Measurements from ENCODE around the gene LRP1B.

LRP1B gene

DNA sequence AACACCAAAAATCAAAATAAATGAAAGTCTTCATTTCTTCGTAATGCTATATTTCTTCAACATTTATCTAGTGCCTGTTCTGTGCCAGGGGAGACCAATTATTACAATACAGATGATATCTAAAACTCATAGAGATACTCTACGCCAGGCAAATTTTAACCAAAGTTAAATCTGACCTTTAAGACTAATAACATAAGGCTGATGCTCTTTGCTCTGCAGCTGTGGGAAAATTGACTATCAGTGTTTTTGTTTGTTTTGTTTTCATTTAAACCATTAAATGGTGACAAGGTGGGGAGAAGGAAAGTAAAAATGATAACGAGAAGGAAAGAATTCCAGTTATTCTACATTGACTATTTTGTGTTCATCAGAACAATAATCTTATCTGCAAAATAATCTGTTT is 406.4 kb downstream of the LRP1B start:
- TF ChIP-seq, protein P1, sequence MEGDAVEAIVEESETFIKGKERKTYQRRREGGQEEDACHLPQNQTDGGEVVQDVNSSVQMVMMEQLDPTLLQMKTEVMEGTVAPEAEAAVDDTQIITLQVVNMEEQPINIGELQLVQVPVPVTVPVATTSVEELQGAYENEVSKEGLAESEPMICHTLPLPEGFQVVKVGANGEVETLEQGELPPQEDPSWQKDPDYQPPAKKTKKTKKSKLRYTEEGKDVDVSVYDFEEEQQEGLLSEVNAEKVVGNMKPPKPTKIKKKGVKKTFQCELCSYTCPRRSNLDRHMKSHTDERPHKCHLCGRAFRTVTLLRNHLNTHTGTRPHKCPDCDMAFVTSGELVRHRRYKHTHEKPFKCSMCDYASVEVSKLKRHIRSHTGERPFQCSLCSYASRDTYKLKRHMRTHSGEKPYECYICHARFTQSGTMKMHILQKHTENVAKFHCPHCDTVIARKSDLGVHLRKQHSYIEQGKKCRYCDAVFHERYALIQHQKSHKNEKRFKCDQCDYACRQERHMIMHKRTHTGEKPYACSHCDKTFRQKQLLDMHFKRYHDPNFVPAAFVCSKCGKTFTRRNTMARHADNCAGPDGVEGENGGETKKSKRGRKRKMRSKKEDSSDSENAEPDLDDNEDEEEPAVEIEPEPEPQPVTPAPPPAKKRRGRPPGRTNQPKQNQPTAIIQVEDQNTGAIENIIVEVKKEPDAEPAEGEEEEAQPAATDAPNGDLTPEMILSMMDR (IDR thresholded peaks at IDR 0.05; ENCODE audit: extremely low read depth, missing control alignments) = no peak

DNA sequence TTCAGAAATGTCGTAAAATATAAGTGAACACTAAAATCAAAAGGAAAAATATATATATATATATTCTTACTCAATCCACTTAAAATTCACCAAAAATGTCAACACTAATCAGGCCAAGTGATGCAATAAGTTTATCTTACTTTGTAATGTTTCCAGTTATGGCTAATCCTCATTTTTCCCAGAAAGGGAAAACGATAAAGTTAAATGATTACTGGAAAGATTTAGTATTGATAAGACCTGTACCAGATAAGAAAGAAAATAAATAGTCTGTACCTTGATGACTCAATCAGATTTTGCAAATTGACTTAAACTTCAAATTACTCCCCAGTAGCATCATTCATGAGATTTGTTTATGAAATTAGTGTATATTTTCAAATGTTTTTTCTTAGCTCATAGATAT is 407.0 kb downstream of the LRP1B start:
- TF ChIP-seq, protein P1 (IDR thresholded peaks at IDR 0.05; ENCODE audit: extremely low read depth, missing control alignments) = no peak
- no peak for DNase-seq (ENCODE audit: low spot score)

More for the DNA sequence above, 406.4 kb downstream of the LRP1B start:
- no peak for DNase-seq (ENCODE audit: low spot score)

DNA sequence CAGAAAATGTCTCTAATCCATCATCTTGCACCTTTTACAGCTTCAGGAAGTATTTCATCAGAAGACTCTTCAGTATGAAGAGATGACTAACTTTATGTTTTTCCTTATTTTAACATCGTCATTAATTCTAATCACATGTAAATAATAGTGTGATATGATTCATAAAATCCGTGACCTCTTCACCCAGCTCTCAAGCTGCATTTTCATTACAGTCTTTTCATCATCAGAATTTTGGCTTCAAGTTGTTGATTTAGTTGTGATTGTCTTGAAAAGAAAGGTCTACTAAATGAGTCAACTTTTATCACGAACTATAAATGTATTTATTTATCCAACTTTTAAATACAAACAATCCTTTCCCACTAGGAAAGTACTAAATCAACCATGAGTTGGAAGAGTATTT is 410.3 kb downstream of the LRP1B start:
- TF ChIP-seq, protein P1 (IDR thresholded peaks at IDR 0.05; ENCODE audit: extremely low read depth, missing control alignments) = no peak
- no peak for DNase-seq (ENCODE audit: low spot score)

DNA sequence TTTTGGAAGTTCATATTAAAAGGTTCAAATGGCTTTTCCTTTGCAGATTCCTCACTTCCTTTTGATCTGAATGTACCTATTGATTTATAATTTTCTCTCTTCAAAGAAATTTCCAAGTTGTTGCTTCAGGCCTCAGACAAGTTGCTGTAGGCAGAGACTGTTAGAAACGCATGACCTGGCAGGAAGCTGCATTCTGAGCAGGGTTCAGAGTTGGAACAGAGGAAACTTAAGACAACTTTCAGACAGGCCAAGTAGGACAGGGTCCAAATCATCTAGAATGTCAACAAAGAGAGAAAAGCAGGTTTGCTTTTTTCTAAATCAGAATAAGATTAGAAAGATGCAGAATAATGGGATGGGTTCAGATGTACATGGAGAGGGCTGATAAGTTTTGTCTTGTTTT is 416.3 kb downstream of the LRP1B start:
- TF ChIP-seq, protein P1 (IDR thresholded peaks at IDR 0.05; ENCODE audit: extremely low read depth, missing control alignments) = no peak
- no peak for DNase-seq (ENCODE audit: low spot score)

DNA sequence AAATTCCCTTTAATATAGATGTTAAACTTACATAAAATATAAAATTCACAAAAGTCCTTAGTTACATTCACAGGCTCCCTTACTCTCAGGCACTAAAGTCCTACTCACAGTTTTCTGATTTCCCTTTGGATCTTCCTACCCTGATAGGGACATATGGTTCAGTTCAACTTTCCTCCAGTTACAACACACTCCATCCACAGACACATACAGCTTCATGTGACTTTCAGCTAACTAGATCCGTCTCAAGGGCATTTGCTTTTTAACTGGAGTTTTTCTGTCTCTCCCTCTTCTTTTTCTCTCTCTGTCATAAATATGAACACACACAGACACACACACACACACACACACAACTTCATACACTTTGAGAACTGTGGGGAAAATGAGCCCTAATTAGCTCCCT is 419.2 kb downstream of the LRP1B start:
- TF ChIP-seq, protein P1 (IDR thresholded peaks at IDR 0.05; ENCODE audit: extremely low read depth, missing control alignments) = no peak
- DNase-seq (ENCODE audit: low spot score) = no peak

DNA sequence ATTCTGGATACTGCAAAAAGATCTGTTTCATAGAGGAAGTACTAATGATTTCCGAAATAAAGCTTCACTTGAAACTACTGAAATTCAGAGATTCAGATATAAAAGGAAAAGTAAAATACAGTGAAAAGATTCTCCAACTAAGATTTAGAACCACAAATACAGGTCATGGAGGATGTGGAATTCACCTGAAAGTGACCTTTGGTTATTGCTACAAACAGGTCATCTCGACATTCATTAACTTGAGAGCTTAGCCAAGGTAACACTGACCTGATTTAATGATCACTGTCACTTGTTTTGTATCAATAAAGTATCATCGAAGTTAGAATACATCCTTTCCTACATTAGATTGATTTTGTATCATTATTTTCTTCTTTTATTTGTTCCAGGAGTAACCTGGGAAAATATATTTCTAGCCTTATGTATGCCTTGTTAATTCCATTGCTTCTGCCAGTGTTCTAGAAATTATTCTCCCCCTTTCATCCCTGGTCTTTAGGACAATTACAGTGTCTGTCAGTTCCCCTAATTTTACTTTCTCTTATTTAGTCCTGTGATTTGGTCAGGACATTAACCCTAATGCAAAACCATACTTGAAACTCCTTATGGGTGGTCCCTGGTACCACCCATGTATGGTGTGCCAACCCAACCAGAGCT is 420.1 kb downstream of the LRP1B start:
- TF ChIP-seq, protein P1 (IDR thresholded peaks at IDR 0.05; ENCODE audit: extremely low read depth, missing control alignments) = no peak
- DNase-seq (ENCODE audit: low spot score) = no peak

DNA sequence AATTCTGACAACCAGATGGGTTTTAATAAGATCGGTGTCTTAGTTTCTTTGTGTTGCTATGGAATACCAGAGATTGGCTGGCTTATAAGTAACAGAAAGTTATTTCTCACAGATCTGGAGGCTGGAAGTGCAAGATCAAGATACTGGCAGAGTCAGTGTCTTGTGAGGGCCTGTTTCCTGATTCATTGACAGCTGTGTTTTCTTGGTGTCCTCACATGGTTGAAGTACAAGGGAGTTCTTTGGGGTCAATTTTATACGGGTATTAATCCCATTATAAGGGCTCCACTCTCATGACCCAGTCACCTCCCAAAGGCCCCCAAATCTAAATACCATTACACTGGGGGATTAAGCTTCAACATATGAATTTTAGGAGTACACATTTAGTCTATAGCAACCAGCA is 421.1 kb downstream of the LRP1B start:
- TF ChIP-seq, protein P1 (IDR thresholded peaks at IDR 0.05; ENCODE audit: extremely low read depth, missing control alignments) = no peak

More for the DNA sequence above, 421.1 kb downstream of the LRP1B start:
- no peak for DNase-seq (ENCODE audit: low spot score)

Data from GM20000 (cell line).